NCI-H2029 treated with DMSO at 0.1 percent for 48 hours (cell line): ENCODE results near the gene CALML6.

Experiments
- DNase-seq: peaks from one replicate; lab custom pipeline; 2025; lab: John Stamatoyannopoulos, UW

CALML6 gene

DNA sequence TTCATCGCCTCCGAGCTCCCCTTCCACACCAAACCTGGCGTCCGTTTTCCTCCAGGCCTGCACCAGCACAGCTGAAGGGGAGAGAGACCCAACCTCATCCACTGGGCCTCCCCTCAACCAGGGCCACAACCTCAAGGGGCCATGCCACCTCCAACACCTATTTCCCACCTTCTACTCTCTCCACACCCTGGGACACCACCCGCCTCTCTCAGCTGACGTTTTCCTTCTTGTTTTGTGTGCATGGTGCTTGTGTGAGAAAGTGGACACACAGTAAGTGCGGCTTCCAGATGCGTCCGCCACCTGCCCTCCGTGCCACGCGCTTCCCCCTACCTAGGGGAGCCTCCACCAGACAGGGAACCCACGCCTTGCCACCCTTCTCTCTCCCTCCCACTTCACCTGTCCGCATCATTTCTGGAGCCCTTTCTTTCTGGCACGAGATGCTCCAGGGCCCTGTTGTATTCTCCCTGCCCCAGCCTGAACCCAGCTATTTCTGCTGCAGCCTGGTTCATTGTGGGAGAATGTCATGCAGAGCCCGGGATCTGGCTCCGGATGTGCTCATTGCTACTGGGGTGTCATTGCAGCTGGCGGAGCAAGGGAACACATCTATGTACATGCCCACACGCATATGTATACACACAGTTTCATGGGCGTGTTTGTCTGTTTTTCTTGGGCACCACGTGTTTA, 22.8 kb upstream of the CALML6 start:
- no peak for DNase-seq

GRCh38 chr1:1892763-1893120, 22.3 kb upstream of the CALML6 start:
- no peak for DNase-seq

GRCh38 chr1:1893291-1893985, 21.6 kb upstream of the CALML6 start:
- no peak for DNase-seq

- no peak for DNase-seq
Observed at GRCh38 chr1:1893997-1894353, 21.1 kb upstream of the CALML6 start.

DNA sequence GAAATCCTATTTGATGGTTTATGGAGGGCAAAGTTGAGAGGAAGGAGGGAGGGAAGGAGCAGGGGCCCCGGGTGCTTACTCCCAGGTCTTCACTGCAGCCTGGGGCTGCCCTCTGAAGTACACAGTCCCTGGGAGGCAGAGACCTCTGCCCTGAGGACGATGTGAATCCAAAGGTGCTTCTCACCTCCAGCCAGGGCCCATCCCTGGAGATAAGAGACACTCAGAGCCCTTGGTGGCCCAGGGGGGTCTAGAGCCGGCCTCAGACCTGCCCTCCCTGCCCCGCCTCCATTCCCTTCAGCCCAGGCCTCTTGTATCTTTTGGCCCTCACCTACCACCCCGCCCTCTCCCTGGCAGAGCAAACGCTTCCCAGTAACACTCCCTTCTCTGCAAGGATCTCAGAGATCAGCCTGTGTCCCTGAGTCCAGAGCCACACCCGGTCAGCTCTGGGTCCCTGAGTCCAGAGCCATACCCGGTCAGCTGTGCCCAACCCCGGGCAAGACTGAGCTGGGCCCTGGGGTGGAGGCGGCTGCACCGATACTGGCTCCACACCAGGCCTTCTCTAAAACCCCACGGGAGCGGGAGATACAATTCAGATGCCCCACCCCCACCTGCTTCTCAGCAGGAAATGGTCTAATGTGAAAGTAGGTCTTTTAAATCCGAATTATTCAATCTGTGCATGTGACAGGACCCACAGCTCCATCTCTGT, 20.6 kb upstream of the CALML6 start:
- no peak for DNase-seq

- DNase-seq = no peak
Observed at GRCh38 chr1:1895060-1895418, 20.0 kb upstream of the CALML6 start.

GRCh38 chr1:1895456-1896336, 19.4 kb upstream of the CALML6 start:
- DNase-seq = no peak

- no peak for DNase-seq
Observed at GRCh38 chr1:1898246-1898933, 16.7 kb upstream of the CALML6 start.

GRCh38 chr1:1899266-1899966, 15.6 kb upstream of the CALML6 start:
- DNase-seq = no peak

GRCh38 chr1:1899967-1900327, 15.1 kb upstream of the CALML6 start:
- no peak for DNase-seq

DNA sequence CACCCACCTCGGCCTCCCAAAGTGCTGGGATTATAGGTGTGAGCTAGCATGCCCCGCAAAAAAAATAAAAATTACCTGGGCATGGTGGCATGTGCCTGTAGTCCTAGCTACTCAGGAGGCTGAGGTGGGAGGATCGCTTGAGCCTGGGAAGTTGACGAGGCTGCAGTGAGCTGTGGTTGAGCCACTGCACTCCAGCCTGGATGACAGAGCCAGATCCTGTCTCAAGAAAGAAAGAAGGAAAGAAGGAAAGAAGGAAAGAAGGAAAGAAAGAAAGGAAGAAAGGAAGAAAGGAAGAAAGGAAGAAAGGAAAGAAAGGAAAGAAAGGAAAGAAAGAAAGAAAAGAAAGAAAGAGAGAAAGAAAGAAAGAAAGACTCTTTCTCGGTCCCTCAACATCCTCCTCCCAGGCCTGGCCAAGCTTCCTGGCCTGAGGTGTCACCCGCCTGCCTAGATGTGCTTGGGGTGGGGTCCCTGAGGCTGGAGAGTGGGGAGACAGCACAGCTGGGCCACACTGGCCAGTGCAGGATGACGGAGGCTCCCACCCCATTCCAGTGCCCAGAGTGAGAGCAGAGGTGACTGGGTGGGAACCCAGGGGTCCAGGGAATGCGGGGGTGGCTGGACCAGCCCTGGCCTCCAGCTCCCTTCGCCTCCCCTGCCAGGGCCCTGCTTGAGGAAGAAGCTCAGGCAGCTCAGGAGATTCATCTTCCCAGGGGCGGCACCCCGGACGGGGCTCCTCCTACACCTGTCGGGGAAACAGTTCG, 14.0 kb upstream of the CALML6 start:
- no peak for DNase-seq

- DNase-seq = no peak
Observed at GRCh38 chr1:1901641-1902294, 13.3 kb upstream of the CALML6 start.

- DNase-seq = no peak
Observed at GRCh38 chr1:1903224-1903623, 11.8 kb upstream of the CALML6 start.

- DNase-seq = peak; percentile 44
Observed at GRCh38 chr1:1906185-1907097, 8.6 kb upstream of the CALML6 start.

DNA sequence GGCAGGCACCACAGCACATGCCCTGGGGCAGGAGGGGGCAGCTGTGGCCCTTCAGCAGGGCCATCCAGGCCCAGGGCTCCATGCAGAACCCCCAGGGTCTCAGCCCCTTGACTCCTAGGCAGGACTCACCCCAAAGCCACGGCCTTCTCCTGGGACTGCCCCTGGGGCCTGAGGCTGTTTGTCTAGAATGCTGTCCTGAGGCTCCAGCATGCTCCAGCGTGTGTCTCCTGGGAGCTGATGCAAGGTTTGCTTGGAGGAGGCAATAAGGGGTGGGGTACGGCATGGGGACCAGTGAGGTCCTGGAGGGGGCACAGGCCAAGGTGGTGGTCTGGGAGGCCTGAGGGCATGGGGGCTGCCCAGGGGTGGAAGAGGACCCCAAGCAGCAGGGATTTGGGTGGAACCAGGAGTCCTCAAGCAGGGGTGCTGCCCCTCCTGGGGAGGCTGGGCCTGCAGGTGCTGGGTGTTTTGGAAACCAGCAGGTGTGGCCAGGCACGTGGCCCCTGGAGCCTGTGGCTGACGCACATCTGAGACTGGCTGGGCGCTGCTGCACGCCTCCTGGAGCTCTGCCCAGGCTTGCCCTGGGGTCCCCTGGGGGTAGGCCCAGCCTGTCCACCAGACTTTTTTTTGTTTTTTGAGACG, 7.8 kb upstream of the CALML6 start:
- no peak for DNase-seq

DNA sequence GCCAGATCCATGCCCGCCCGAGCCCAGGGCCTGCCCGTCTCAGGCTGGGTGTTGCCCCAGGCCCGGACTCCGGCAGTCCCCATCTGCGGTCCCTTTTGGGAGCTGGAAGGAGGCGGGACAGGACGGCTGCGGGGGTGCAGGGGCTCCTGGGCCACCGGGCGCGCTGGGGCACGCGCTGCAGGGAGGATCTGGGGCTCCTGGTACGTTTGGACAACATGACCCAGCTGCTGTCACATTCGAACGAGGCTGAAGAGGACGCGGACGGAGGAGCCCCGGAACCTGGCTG, 6.6 kb upstream of the CALML6 start:
- DNase-seq = no peak

GRCh38 chr1:1910033-1910465, 5.0 kb upstream of the CALML6 start:
- no peak for DNase-seq

GRCh38 chr1:1910651-1911331, 4.3 kb upstream of the CALML6 start:
- DNase-seq = no peak
